Neuronal stem cell (in vitro differentiated cells): Measurements from ENCODE around the gene PSMD14. TPM values are rescaled to one million over a fixed set of nuclear protein-coding genes. Genes with fewer than 3 reads are reported as not detected.

Source experiments
- DNase-seq: peaks from one replicate; pipeline ENCODE4 v3.0.0-alpha.2; 2013; ENCODE audit warnings: low spot score
- H2AFZ ChIP-seq: one replicate; pipeline ENCODE4 v1.6.1; 2013; ENCODE audit warnings: mild to moderate bottlenecking, low read length, inconsistent platforms
- H2AK5ac ChIP-seq: 2 replicates; pipeline ENCODE4 v1.6.1; 2013; ENCODE audit warnings: low read depth, mild to moderate bottlenecking, inconsistent platforms, low read length, moderate library complexity, mixed read lengths
- H2BK120ac ChIP-seq: 2 replicates; pipeline ENCODE4 v1.6.1; 2013; ENCODE audit warnings: low read depth, mild to moderate bottlenecking, inconsistent platforms, low read length, moderate library complexity, mixed read lengths
- H2BK12ac ChIP-seq: one replicate; pipeline ENCODE4 v1.6.1; 2013; ENCODE audit warnings: low read length, inconsistent platforms
- H2BK15ac ChIP-seq: 2 replicates; pipeline ENCODE4 v1.6.1; 2013; ENCODE audit warnings: mild to moderate bottlenecking, low read length, inconsistent platforms, mixed read lengths
- H2BK5ac ChIP-seq: one replicate; pipeline ENCODE4 v1.6.1; 2013; ENCODE audit warnings: inconsistent platforms, mild to moderate bottlenecking, low read length, moderate library complexity
- H3K14ac ChIP-seq: one replicate; pipeline ENCODE4 v1.6.1; 2013; ENCODE audit warnings: low read length, inconsistent platforms
- H3K18ac ChIP-seq: 2 replicates; pipeline ENCODE4 v1.6.1; 2013; ENCODE audit warnings: low read length, inconsistent platforms
- H3K23ac ChIP-seq: 2 replicates; pipeline ENCODE4 v1.6.1; 2013; ENCODE audit warnings: low read depth, mild to moderate bottlenecking, mixed read lengths, low read length, inconsistent platforms; ENCODE audit not compliant: poor library complexity
- H3K27ac ChIP-seq: replicated peaks from 3 replicates; pipeline ENCODE4 v1.5.1; 2013; ENCODE audit warnings: low read length, inconsistent platforms
- H3K27me3 ChIP-seq, 3 experiments: 2 replicates each; pipeline ENCODE4 v1.6.1; 2013; ENCODE audit warnings: low read length in 3 of 3, mild to moderate bottlenecking in 2 of 3, inconsistent platforms in 1 of 3, low read depth in 1 of 3, mixed read lengths in 1 of 3, moderate library complexity in 1 of 3; ENCODE audit not compliant: control insufficient read depth in 3 of 3, insufficient read depth in 3 of 3
- H3K36me3 ChIP-seq, 2 donors: replicated peaks in 1 of 2; 2 replicates each; pipeline ENCODE4 v1.6.1; 2013; ENCODE audit warnings: low read length in 2 of 2; ENCODE audit not compliant: control insufficient read depth in 2 of 2, insufficient read depth in 2 of 2
- H3K4ac ChIP-seq: 2 replicates; pipeline ENCODE4 v1.6.1; 2013; ENCODE audit warnings: inconsistent platforms, mild to moderate bottlenecking, low read length, moderate library complexity
- H3K4me1 ChIP-seq, 2 donors: 1 replicate in 1 of 2; 2 replicates in 1 of 2; pipeline ENCODE4 v1.6.1; 2013; ENCODE audit warnings: low read length in 2 of 2, low read depth in 1 of 2; ENCODE audit not compliant: control insufficient read depth in 2 of 2, insufficient read depth in 1 of 2
- H3K4me2 ChIP-seq: one replicate; pipeline ENCODE4 v1.6.1; 2013; ENCODE audit warnings: mild to moderate bottlenecking, low read length, inconsistent platforms; ENCODE audit not compliant: insufficient read depth, poor library complexity, severe bottlenecking
- H3K4me3 ChIP-seq, 2 donors: 2 replicates each; pipeline ENCODE4 v1.5.1; 2013; ENCODE audit warnings: low read length in 2 of 2, mild to moderate bottlenecking in 2 of 2, inconsistent platforms in 1 of 2, moderate library complexity in 1 of 2
- H3K79me1 ChIP-seq: one replicate; pipeline ENCODE4 v1.6.1; 2013; ENCODE audit warnings: low read depth, mild to moderate bottlenecking, inconsistent platforms, low read length, moderate library complexity
- H3K9ac ChIP-seq: one replicate; pipeline ENCODE4 v1.6.1; 2013; ENCODE audit warnings: mild to moderate bottlenecking, low read depth, low read length, inconsistent platforms; ENCODE audit not compliant: poor library complexity
- H3K9me3 ChIP-seq, 2 donors: replicated peaks in 1 of 2; 2 replicates each; pipeline versions ENCODE3 to v1.6.1; 2013; ENCODE audit warnings: low read length in 2 of 2, mild to moderate bottlenecking in 2 of 2, inconsistent platforms in 1 of 2, low read depth in 1 of 2, mixed read lengths in 1 of 2, moderate library complexity in 1 of 2; ENCODE audit not compliant: control insufficient read depth in 2 of 2, insufficient read depth in 1 of 2
- H4K8ac ChIP-seq: one replicate; pipeline ENCODE4 v1.6.1; 2013; ENCODE audit warnings: low read depth, mild to moderate bottlenecking, inconsistent platforms, low read length, moderate library complexity
- H4K91ac ChIP-seq: one replicate; pipeline ENCODE4 v1.6.1; 2013; ENCODE audit warnings: low read length, low read depth, mild to moderate bottlenecking, inconsistent platforms; ENCODE audit not compliant: poor library complexity
- WGBS, 2 donors: extraction: QIAGEN DNeasy Blood & Tissue Kit; methylation state at CpG; one replicate each; pipeline ENCODE4 v1.1.7; 2013; ENCODE audit warnings: missing lambda C conversion rate in 2 of 2, mixed read lengths in 1 of 2; ENCODE audit not compliant: insufficient read length in 2 of 2, insufficient replicate concordance in 1 of 2; ENCODE audit errors: extremely low coverage in 2 of 2; 5-methylcytosine and 5-hydroxymethylcytosine counted together
- polyA plus RNA-seq, 2 experiments: library from polyadenylated mRNA; stranded (reverse); fragments of 200-250 nt; gene quantifications; one replicate each; pipeline ENCODE4 v1.2.3, GENCODE V29; 2013

Gene PSMD14
- polyA plus RNA-seq (2013, experiment 1 of 2) = 54.6 TPM
- 54.3 TPM for polyA plus RNA-seq (2013, experiment 2 of 2)

GRCh38 chr2:161308178-161308955 lies at the start of gene PSMD14:
Gene PSMD14, plus strand, starts transcription at chr2:161308425. Its CDS starts 10,401 bp downstream, at chr2:161318826.
- Histone ChIP-seq H4K8ac (no peak within 1 kb of the TSS), H4K91ac (no peak within 1 kb of the TSS), H2AFZ (peak within 1 kb of the TSS; percentile 91), H3K4me2 (peak within 1 kb of the TSS; percentile 63), H2BK120ac (no peak within 1 kb of the TSS), H3K79me1 (peaks cover 2% of the 10 kb centered on the region), H2BK12ac (no peak within 1 kb of the TSS), H3K9ac (peak within 1 kb of the TSS; percentile 99), H2BK5ac (peak within 1 kb of the TSS; percentile 76), H3K36me3 (peaks cover 0 to 13% of the 10 kb centered on the region in 2 donors), H3K9me3 (peaks cover 0 to 7% of the 10 kb centered on the region in 2 donors), H3K4me3 (peak within 1 kb of the TSS; percentile 77 to 98), H3K23ac (peak within 1 kb of the TSS; percentile 29), H2AK5ac (no peak within 1 kb of the TSS), H3K14ac (no peak within 1 kb of the TSS), H3K4me1 (peaks cover 2 to 4% of the 10 kb centered on the region in 2 donors), H2BK15ac (no peak within 1 kb of the TSS), H3K27me3 (no peaks in the 10 kb centered on the region), H3K4ac (no peak within 1 kb of the TSS), H3K27ac (peak within 1 kb of the TSS; percentile 81), H3K18ac (peak within 1 kb of the TSS; percentile 96)
- peak; percentile 82 for DNase-seq
- no CpG with 5 or more reads among the region's 60 CpGs for WGBS, 2 donors

- Histone ChIP-seq H2AFZ (no peak overlapping the region), H3K36me3 (no peaks in the 10 kb centered on the region), H4K91ac (no peak overlapping the region), H3K18ac (no peak overlapping the region), H3K4me2 (no peak overlapping the region), H2BK120ac (no peak overlapping the region), H3K9me3 (no peaks in the 10 kb centered on the region), H3K4ac (no peak overlapping the region), H4K8ac (no peak overlapping the region), H2BK5ac (no peak overlapping the region), H2BK15ac (no peak overlapping the region), H3K27ac (no peak overlapping the region), H3K27me3 (no peaks in the 10 kb centered on the region), H3K4me3 (no peak overlapping the region), H3K9ac (no peak overlapping the region), H2AK5ac (no peak overlapping the region), H3K14ac (no peak overlapping the region), H3K79me1 (no peaks in the 10 kb centered on the region), H3K4me1 (no peaks in the 10 kb centered on the region), H2BK12ac (no peak overlapping the region), H3K23ac (no peak overlapping the region)
- no CpG with 5 or more reads among the region's 11 CpGs for WGBS, 2 donors
- no peak for DNase-seq
These were observed 42.4 kb upstream of the PSMD14 start for GRCh38 chr2:161265874-161266273.

DNA sequence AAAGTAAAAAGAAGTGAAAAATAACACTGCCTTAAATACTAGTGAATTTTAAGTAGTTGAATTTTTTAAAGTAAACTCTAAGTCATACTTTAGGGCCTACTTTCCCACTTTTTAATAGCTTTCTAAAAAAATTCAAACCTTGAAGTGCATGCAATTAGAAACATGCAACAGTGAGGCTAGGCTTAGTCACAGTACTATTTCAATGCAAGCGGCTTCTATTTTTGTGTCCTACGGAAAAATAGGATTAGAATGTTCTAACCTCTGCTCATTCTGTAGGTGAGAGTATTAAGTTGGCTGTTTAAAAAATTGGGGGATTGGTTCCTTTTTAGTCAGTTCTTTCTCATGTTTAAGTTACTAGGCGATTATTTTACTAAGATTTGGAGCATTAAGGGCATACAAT lies 39.1 kb upstream of the PSMD14 start:
- Histone ChIP-seq H3K27me3 (no peaks in the 10 kb centered on the region), H3K9me3 (no peaks in the 10 kb centered on the region), H3K4me1 (no peaks in the 10 kb centered on the region), H3K23ac (no peak overlapping the region), H2BK120ac (no peak overlapping the region), H3K79me1 (no peaks in the 10 kb centered on the region), H2BK15ac (no peak overlapping the region), H3K36me3 (no peaks in the 10 kb centered on the region), H3K14ac (no peak overlapping the region), H3K18ac (no peak overlapping the region), H3K4ac (no peak overlapping the region), H2BK12ac (no peak overlapping the region), H3K27ac (no peak overlapping the region), H3K4me2 (no peak overlapping the region), H2BK5ac (no peak overlapping the region), H4K91ac (no peak overlapping the region), H2AFZ (no peak overlapping the region), H3K9ac (no peak overlapping the region), H4K8ac (no peak overlapping the region), H2AK5ac (no peak overlapping the region), H3K4me3 (no peak overlapping the region)
- no peak for DNase-seq
- no CpG with 5 or more reads among the region's 3 CpGs for WGBS, 2 donors

DNA sequence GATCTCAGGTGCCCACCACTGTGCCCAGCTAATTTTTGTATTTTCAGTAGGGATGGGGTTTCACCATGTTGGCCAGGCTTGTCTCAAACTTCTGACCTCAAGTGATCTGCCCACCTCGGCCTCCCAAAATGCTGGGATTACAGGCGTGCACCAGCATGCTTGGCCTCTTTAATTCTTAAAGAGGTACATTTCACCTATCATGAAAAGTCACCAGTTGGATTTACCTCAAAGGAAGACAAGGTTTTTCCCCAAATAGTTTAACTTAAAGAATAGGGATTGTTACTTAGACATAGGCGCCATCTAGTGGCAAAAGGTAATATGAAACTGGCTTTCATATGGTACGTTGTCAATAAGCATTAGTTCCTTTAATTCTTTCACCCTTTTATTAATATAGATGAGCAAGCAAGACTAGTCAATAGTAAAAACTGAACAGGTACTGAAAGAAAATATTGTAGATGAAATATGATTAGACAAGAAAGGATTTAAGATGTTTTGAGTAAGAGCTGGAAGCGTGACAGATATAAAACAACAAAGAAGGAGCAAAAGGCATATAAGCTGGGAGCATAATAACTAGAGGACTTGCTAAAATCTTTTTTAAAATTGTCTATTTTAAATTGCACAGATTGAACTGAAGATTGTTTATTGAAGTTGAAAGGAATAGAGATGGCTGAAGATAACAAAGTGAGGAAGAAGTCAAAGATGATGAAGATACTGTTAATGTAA lies 35.0 kb upstream of the PSMD14 start:
- Histone ChIP-seq H3K4ac (no peak overlapping the region), H3K27me3 (no peaks in the 10 kb centered on the region), H3K4me1 (no peaks in the 10 kb centered on the region), H3K9ac (no peak overlapping the region), H2BK120ac (no peak overlapping the region), H2AK5ac (no peak overlapping the region), H4K91ac (no peak overlapping the region), H2BK15ac (no peak overlapping the region), H3K79me1 (no peaks in the 10 kb centered on the region), H3K14ac (no peak overlapping the region), H2BK5ac (no peak overlapping the region), H3K18ac (no peak overlapping the region), H3K9me3 (no peaks in the 10 kb centered on the region), H4K8ac (no peak overlapping the region), H3K4me3 (no peak overlapping the region), H3K4me2 (no peak overlapping the region), H3K23ac (no peak overlapping the region), H3K27ac (no peak overlapping the region), H2AFZ (no peak overlapping the region), H3K36me3 (no peaks in the 10 kb centered on the region), H2BK12ac (no peak overlapping the region)
- peak; percentile 62 for DNase-seq
- WGBS, 2 donors = 100% methylated on average over 1 of the region's 5 CpGs; no CpG with 5 or more reads in 1 of the 2 donors
